IPS-18a (cell line): Measurements from ENCODE around the gene SEC14L1.

ENCODE experiments used
- H3K27ac ChIP-seq: one replicate; pipeline ENCODE4 v1.5.1; 2013; ENCODE audit warnings: low read length
- H3K27me3 ChIP-seq: one replicate; pipeline ENCODE4 v1.6.1; 2013; ENCODE audit warnings: mild to moderate bottlenecking, low read length; ENCODE audit not compliant: control insufficient read depth, insufficient read depth
- H3K36me3 ChIP-seq: one replicate; pipeline ENCODE4 v1.6.1; 2013; ENCODE audit warnings: low read depth, low read length; ENCODE audit not compliant: control insufficient read depth
- H3K4me1 ChIP-seq: one replicate; pipeline ENCODE4 v1.6.1; 2013; ENCODE audit warnings: low read depth, low read length; ENCODE audit not compliant: control insufficient read depth
- H3K4me3 ChIP-seq: one replicate; pipeline ENCODE4 v1.5.1; 2013; ENCODE audit warnings: low read length
- H3K9ac ChIP-seq: one replicate; pipeline ENCODE4 v1.6.1; 2013; ENCODE audit warnings: mild to moderate bottlenecking, low read length, moderate library complexity
- H3K9me3 ChIP-seq: one replicate; pipeline ENCODE4 v1.6.1; 2013; ENCODE audit warnings: low read depth, low read length; ENCODE audit not compliant: control insufficient read depth

SEC14L1 gene

DNA sequence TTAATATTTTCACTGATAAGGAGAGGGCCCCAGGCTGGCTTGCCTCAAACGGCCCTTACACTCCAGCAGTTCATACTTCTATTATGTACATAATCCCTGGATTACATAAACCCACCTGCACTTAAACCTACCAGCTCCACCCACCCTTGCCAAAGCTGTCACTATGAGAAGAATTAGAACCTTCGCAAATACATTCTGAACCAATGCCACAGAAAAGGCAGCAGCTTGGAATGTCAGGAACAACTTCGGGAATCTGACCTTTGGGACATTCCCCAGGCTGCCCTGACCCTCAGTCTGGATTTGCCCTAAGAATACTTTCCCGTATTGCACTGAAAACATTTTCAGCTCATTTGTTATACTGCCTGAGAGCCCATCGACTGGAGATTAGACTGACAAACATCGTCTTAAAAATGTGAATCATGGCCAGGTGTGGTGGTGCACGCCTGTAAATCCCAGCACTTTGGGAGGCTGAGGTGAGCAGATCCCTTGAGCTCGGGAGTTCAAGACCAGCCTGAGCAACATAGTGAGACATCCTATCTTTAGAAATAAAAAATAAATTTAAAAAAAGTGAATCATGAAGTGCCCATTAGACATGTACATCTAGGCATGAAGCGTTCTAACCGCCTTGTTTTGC lies 21.0 kb upstream of the SEC14L1 start:
- Histone ChIP-seq H3K4me3 (no peak overlapping the region), H3K4me1 (no peaks in the 10 kb centered on the region), H3K9me3 (no peaks in the 10 kb centered on the region), H3K27ac (no peak overlapping the region), H3K36me3 (no peaks in the 10 kb centered on the region), H3K27me3 (no peaks in the 10 kb centered on the region), H3K9ac (no peak overlapping the region)

DNA sequence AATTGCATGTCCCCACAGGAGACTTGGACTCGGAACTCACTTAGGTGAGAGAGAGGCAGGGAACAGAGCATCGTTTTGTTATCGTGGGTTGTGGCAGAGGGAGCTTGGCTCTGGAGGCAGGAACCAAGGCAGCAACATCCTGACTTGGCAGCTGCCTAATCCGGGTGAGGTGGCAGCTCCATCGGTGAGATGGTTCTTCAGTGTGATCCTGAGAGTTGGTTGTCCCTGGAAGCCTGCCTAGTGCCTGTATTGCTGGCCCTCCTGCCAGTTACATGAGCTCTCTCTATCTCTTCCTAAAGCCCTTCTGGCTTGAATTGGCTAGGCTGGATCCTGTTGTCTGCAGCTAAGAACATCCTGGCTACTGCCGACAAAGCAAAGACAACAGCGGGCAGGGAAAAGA lies 19.9 kb upstream of the SEC14L1 start:
- Histone ChIP-seq H3K4me1 (no peaks in the 10 kb centered on the region), H3K9ac (no peak overlapping the region), H3K27ac (no peak overlapping the region)

DNA sequence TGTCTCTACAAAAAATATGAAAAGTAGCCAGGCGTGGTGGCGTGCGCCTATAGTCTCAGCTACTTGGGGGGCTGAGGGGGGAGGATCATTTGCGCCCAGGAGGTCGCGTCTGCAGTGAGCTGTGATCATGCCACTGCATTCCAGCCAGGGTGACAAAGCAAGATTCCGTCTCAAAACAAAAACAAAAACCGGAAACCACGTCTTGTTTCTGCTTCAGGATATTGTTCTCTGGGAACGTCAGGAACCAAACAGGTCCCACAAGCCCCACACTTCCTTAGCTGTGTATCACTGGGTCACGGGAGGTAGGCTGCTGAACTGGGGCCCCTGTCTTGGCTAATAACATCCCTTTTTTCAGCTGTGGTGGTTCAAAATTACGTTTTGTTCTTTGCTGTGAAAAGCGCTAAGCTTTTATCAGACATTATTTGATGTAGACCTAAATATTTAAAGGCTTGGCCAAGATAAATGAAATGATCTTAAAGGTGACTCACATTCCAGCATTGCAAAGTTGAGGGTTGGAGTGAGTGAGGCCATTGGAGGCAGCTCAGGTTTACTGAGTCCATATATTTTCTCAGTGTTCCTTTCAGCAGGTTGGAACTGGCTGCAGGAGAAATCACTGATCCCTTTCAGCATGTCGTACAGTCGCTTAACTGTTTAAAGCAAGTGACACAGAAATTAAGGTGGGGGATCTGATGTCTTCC lies 16.4 kb upstream of the SEC14L1 start:
- no peaks in the 10 kb centered on the region for H3K4me1 ChIP-seq
- no peak overlapping the region for H3K9ac ChIP-seq
- no peak overlapping the region for H3K27ac ChIP-seq
- no peaks in the 10 kb centered on the region for H3K9me3 ChIP-seq
- no peak overlapping the region for H3K4me3 ChIP-seq
- no peaks in the 10 kb centered on the region for H3K36me3 ChIP-seq
- H3K27me3 ChIP-seq, result no peaks in the 10 kb centered on the region

More for the DNA sequence above, 19.9 kb upstream of the SEC14L1 start:
- Histone ChIP-seq H3K27me3 (no peaks in the 10 kb centered on the region), H3K36me3 (no peaks in the 10 kb centered on the region), H3K4me3 (no peak overlapping the region), H3K9me3 (no peaks in the 10 kb centered on the region)

GRCh38 chr17:77125432-77125901 lies 15.3 kb upstream of the SEC14L1 start:
- Histone ChIP-seq H3K27ac (no peak overlapping the region), H3K9me3 (no peaks in the 10 kb centered on the region), H3K4me3 (no peak overlapping the region), H3K9ac (no peak overlapping the region), H3K27me3 (no peaks in the 10 kb centered on the region), H3K36me3 (no peaks in the 10 kb centered on the region), H3K4me1 (no peaks in the 10 kb centered on the region)

GRCh38 chr17:77126519-77126918 lies 14.2 kb upstream of the SEC14L1 start:
- Histone ChIP-seq H3K4me3 (no peak overlapping the region), H3K9me3 (no peaks in the 10 kb centered on the region), H3K36me3 (no peaks in the 10 kb centered on the region), H3K9ac (no peak overlapping the region), H3K27me3 (no peaks in the 10 kb centered on the region), H3K4me1 (no peaks in the 10 kb centered on the region), H3K27ac (no peak overlapping the region)

GRCh38 chr17:77127735-77128361 lies 12.9 kb upstream of the SEC14L1 start:
- Histone ChIP-seq H3K27me3 (no peaks in the 10 kb centered on the region), H3K4me3 (no peak overlapping the region), H3K4me1 (no peaks in the 10 kb centered on the region), H3K27ac (no peak overlapping the region), H3K9me3 (no peaks in the 10 kb centered on the region), H3K9ac (no peak overlapping the region), H3K36me3 (no peaks in the 10 kb centered on the region)

DNA sequence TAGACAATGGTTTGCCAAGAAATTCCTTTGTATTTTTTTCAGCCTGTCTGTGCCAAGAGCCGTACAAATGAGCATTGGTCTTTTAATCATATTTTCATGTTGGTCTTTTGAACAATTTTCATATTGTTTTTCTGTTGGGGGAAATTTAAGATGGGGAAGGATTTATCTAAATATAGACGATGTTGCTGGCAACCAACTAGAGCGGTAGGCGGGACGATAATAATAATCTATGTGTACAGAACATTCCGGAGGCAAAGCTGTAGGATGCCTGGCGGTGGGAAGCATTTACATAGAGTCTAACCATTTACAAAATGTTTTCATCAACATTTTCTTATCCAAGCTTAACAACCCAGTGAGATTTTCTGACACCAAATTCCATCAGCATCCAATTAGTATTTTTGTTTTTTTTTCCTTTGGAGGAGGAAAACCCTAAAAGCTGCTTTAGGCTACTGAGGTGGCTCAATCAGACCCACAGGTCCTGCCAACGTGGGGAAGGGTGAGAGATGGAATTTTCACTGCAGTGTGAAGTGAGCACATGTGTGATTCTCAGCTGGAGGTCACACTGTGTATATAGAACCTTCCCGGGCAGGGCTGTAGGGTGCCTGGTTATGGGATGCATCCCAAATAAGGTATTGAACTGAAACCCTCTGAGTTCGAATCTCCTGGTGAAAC lies 11.7 kb upstream of the SEC14L1 start:
- Histone ChIP-seq H3K27ac (no peak overlapping the region), H3K36me3 (no peaks in the 10 kb centered on the region), H3K4me1 (no peaks in the 10 kb centered on the region), H3K9me3 (no peaks in the 10 kb centered on the region), H3K27me3 (no peaks in the 10 kb centered on the region), H3K4me3 (no peak overlapping the region), H3K9ac (no peak overlapping the region)

GRCh38 chr17:77129568-77130301 lies 11.0 kb upstream of the SEC14L1 start:
- H3K9ac ChIP-seq, result no peak overlapping the region

DNA sequence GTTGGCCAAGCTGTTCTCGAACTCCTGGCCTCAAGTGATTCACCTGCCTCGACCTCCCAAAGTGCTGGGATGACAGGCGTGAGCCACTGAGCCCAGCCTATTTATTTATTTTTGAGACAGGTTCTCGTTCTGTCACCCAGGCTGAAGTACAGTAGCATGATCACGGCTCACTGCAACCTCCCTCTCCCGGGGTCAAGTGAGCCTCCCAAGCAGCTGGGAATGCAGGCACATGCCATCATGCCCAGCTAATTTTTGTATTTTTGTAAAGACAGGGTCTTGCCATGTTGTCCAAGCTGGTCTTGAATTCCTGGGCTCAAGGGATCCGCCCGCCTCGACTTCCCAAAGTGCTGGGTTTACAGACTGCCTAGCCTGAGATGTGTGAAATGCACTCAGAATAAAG lies 10.2 kb upstream of the SEC14L1 start:
- Histone ChIP-seq H3K36me3 (no peaks in the 10 kb centered on the region), H3K27me3 (no peaks in the 10 kb centered on the region), H3K27ac (no peak overlapping the region), H3K9me3 (no peaks in the 10 kb centered on the region), H3K4me3 (no peak overlapping the region), H3K4me1 (no peaks in the 10 kb centered on the region), H3K9ac (no peak overlapping the region)

More at GRCh38 chr17:77129568-77130301, 11.0 kb upstream of the SEC14L1 start:
- Histone ChIP-seq H3K4me3 (no peak overlapping the region), H3K27me3 (no peaks in the 10 kb centered on the region), H3K27ac (no peak overlapping the region), H3K36me3 (no peaks in the 10 kb centered on the region), H3K9me3 (no peaks in the 10 kb centered on the region), H3K4me1 (no peaks in the 10 kb centered on the region)

DNA sequence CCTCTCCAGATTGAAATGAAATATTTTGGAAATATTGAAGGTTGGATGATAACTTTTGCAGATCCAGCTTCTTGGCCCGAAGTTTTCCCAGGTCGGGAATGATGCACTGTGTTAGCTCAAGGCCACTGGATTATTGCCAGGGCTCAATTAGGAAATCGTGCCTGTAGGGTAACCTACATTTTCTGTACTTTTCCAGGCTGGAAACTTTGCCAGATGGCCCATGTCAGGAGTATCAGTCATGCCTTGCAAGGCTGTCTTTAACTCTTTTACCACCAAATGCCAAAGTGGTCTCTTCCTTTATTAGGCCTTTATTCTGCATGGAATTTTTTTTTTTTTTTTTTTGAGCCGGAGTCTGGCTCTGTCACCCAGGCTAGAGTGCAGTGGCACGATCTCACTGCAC lies 8.9 kb upstream of the SEC14L1 start:
- H3K4me1 ChIP-seq, result no peaks in the 10 kb centered on the region
- H3K9me3 ChIP-seq, result no peaks in the 10 kb centered on the region
- no peak overlapping the region for H3K9ac ChIP-seq
- H3K4me3 ChIP-seq, result no peak overlapping the region
- H3K27ac ChIP-seq, result no peak overlapping the region
- no peaks in the 10 kb centered on the region for H3K36me3 ChIP-seq
- H3K27me3 ChIP-seq, result no peaks in the 10 kb centered on the region
